K562 (cell line): ENCODE results near the gene HES3. TPM values are rescaled to one million over a fixed set of nuclear protein-coding genes. Genes with fewer than 3 reads are reported as not detected.
A peak's percentile ranks its signal among the peaks of the same experiment; 100 is the strongest.

Experiments used
- ATAC-seq: fragments of 200-7000 bp; cut with Tn5 transposase; 3 replicates; pipeline ENCODE4 v1.9.1; 2020; ENCODE audit warnings: moderate library complexity
- BruUV-seq: library from RNA; stranded (reverse); fragments of 400-500 nt; replicated peaks from 2 replicates; lab custom pipeline; 2021; lab: Mats Ljungman, UMichigan
- CTCF ChIA-PET: fragments of 300-600 bp; formaldehyde crosslinking; extraction: SDS; loops from one replicate; lab custom pipeline; 2021; ENCODE audit warnings: low intra/inter-chr PET ratio; lab: Yijun Ruan, JAX
- POLR2A ChIA-PET: fragments of 300-600, 350-650 bp; sonication (Branson Sonifier 250); formaldehyde crosslinking; extraction: SDS; loops from one replicate; lab custom pipeline; 2021; ENCODE audit warnings: antibody characterized with exemption, inconsistent platforms; lab: Yijun Ruan, JAX
- DNase-seq, 4 experiments: peaks; one replicate each; pipeline versions ENCODE4 v3.0.0 to v3.0.0-alpha.2; 2011 to 2018; ENCODE audit warnings: low spot score in 3 of 4, mixed read lengths in 3 of 4; ENCODE audit errors: extremely low read depth in 1 of 4
- FAIRE-seq: peaks from 2 replicates; lab custom pipeline; 2011; peaks lifted over from hg19 to GRCh38; lab: Jason Lieb, UNC
- H2AFZ ChIP-seq: 2 replicates; pipeline ENCODE4 v1.6.0; 2011; ENCODE audit warnings: low read depth, low read length, control low read depth, inconsistent platforms
- H3K27ac ChIP-seq: fragments of 200-600 bp; 3 replicates; pipeline ENCODE4 v1.8.0; 2011; ENCODE audit warnings: low read depth, mild to moderate bottlenecking, control low read depth, inconsistent platforms, low read length, moderate library complexity, mixed read lengths; ENCODE audit errors: extremely low read depth
- H3K27me3 ChIP-seq, 2 experiments: fragments of 300-600 bp in 1 of 2; 2 replicates in 1 of 2; 3 replicates in 1 of 2; pipeline versions ENCODE4 v1.6.0 to v1.8.0; 2011; ENCODE audit warnings: inconsistent platforms in 2 of 2, low read length in 2 of 2, mild to moderate bottlenecking in 1 of 2, mixed read lengths in 1 of 2, moderate library complexity in 1 of 2; ENCODE audit not compliant: control insufficient read depth in 2 of 2, insufficient read depth in 2 of 2
- H3K36me3 ChIP-seq: fragments of 300-600 bp; 3 replicates; pipeline ENCODE4 v1.8.0; 2011; ENCODE audit warnings: mild to moderate bottlenecking, low read length, inconsistent platforms; ENCODE audit not compliant: control insufficient read depth, insufficient read depth
- H3K4me1 ChIP-seq, 2 experiments: fragments of 200-600 bp in 1 of 2; replicated peaks in 1 of 2; 2 replicates in 1 of 2; 3 replicates in 1 of 2; pipeline versions ENCODE4 v1.5.1 to v1.8.0; 2011; ENCODE audit warnings: inconsistent platforms in 2 of 2, low read length in 2 of 2, mild to moderate bottlenecking in 1 of 2, mixed read lengths in 1 of 2, moderate library complexity in 1 of 2; ENCODE audit not compliant: control insufficient read depth in 2 of 2, insufficient read depth in 2 of 2
- H3K4me2 ChIP-seq: 2 replicates; pipeline ENCODE4 v1.6.1; 2011; ENCODE audit warnings: low read length, control low read depth, inconsistent platforms, mixed read lengths; ENCODE audit not compliant: insufficient read depth
- H3K4me3 ChIP-seq: fragments of 200-600 bp; sonication (generic), shearing (Covaris generic); 2 replicates; pipeline ENCODE4 v1.5.1; 2016; ENCODE audit warnings: control low read depth, inconsistent platforms
- H3K79me2 ChIP-seq: fragments of 200-600 bp; 3 replicates; pipeline ENCODE4 v1.8.0; 2011; ENCODE audit warnings: low read length, inconsistent platforms; ENCODE audit not compliant: control insufficient read depth, insufficient read depth
- H3K9ac ChIP-seq, 2 experiments: 2 replicates each; pipeline versions ENCODE4 v1.6.0 to v1.6.1; 2011; ENCODE audit warnings: low read depth in 2 of 2, low read length in 2 of 2, control low read depth in 1 of 2, inconsistent platforms in 1 of 2, mild to moderate bottlenecking in 1 of 2, mixed read lengths in 1 of 2; ENCODE audit not compliant: insufficient read depth in 1 of 2
- H3K9me1 ChIP-seq: one replicate; pipeline ENCODE4 v1.6.0; 2011; ENCODE audit warnings: inconsistent platforms, mild to moderate bottlenecking, low read length, moderate library complexity; ENCODE audit not compliant: control insufficient read depth, insufficient read depth
- H3K9me3 ChIP-seq: replicated peaks from 2 replicates; pipeline ENCODE4 v1.5.1; 2011; ENCODE audit warnings: low read depth, low read length, inconsistent platforms; ENCODE audit not compliant: control insufficient read depth, insufficient read depth
- H4K20me1 ChIP-seq: replicated peaks from 2 replicates; pipeline ENCODE4 v1.6.1; 2011; ENCODE audit warnings: low read length, inconsistent platforms, mixed read lengths; ENCODE audit not compliant: control insufficient read depth, insufficient read depth
- NR3C1 ChIP-seq: sonication (generic); formaldehyde crosslinking; IDR thresholded peaks from 2 replicates; pipeline ENCODE4 v1.8.1; 2022; ENCODE audit warnings: missing genetic modification reagents
- YBX1 ChIP-seq: fragments of 450-650 bp; IDR thresholded peaks from 2 replicates; pipeline ENCODE4 v1.7.1; 2016; ENCODE audit warnings: mild to moderate bottlenecking
- ZC3H4 ChIP-seq: sonication (generic); formaldehyde crosslinking; IDR thresholded peaks from 2 replicates; pipeline ENCODE4 v1.9.0; 2021; ENCODE audit warnings: missing genetic modification reagents, borderline replicate concordance
- ZNF830 ChIP-seq: fragments of 250-450 bp; sonication (Bioruptor Pico); IDR thresholded peaks from 2 replicates; pipeline ENCODE4 v1.5.0; 2021; ENCODE audit warnings: mild to moderate bottlenecking
- WGBS: fragments of 100-300 bp; shearing (Covaris generic); methylation state at CpG from one replicate; pipeline ENCODE4 v1.1.6; 2016; ENCODE audit warnings: low coverage, mixed read lengths; ENCODE audit not compliant: insufficient coverage; ENCODE audit errors: missing lambda C conversion rate; 5-methylcytosine and 5-hydroxymethylcytosine counted together
- in situ Hi-C: fragments of 300-500 bp; cut with MboI; formaldehyde crosslinking; loops from 4 replicates; pipeline ENCODE4 v1.15.0; 2018; ENCODE audit warnings: inconsistent platforms, mixed read lengths
- intact Hi-C: fragments of 100-400 bp; cut with micrococcal nuclease; formaldehyde crosslinking; loops from 2 replicates; pipeline ENCODE4 v1.14.2; 2022
- polyA plus RNA-seq, 8 experiments: library from polyadenylated mRNA; depleted of rRNA in 4 of 8; stranded (reverse) in 5 of 8; unstranded in 3 of 8; fragments of >200 nt; fragmentation: Nextera tagmentation in 2 of 8; fragmentation: Illumina TruSeq in 1 of 8; extraction: Ambion mirVana in 2 of 8; extraction: Trizol in 1 of 8; gene quantifications; 2 replicates each; pipeline versions ENCODE4 v1.2.1 to v1.2.3, GENCODE V29; 2011 to 2014; ENCODE audit warnings: inconsistent platforms in 1 of 8, missing spikeins in 1 of 8
- total RNA-seq, 7 experiments: library from RNA; depleted of rRNA in 6 of 7; stranded (reverse); fragments of >200 nt in 6 of 7; fragmentation: Illumina TruSeq in 2 of 7; extraction: Trizol in 2 of 7; gene quantifications; 2 replicates each; pipeline versions ENCODE4 v1.2.1 to v1.2.3, GENCODE V29; 2011 to 2021; ENCODE audit warnings: low replicate concordance in 1 of 7
- TF ChIP-seq, protein P1 (sequence below), 2 experiments: fragments of 450-650 bp in 1 of 2; sonication (generic) in 1 of 2; formaldehyde crosslinking in 1 of 2; IDR thresholded peaks; 2 replicates each; pipeline versions ENCODE4 v1.7.1 to v1.9.0; 2016 to 2022; ENCODE audit warnings: inconsistent platforms in 1 of 2, mild to moderate bottlenecking in 1 of 2, missing genetic modification reagents in 1 of 2
- TF ChIP-seq, protein P2 (sequence below), 2 experiments: IDR thresholded peaks; 2 replicates each; pipeline ENCODE4 v1.6.1; 2011; ENCODE audit warnings: borderline replicate concordance in 1 of 2, control low read depth in 1 of 2, low read depth in 1 of 2, low read length in 1 of 2, mild to moderate bottlenecking in 1 of 2, mixed read lengths in 1 of 2, moderate library complexity in 1 of 2; ENCODE audit not compliant: insufficient read depth in 1 of 2, insufficient read length in 1 of 2, poor library complexity in 1 of 2, severe bottlenecking in 1 of 2; ENCODE audit errors: extremely low read depth in 1 of 2
- TF ChIP-seq, protein P3 (sequence below), 2 experiments: fragments of 150-350 bp in 1 of 2; IDR thresholded peaks; 2 replicates each; pipeline ENCODE4 v1.6.1; 2012 to 2016; ENCODE audit warnings: low read depth in 2 of 2, low read length in 2 of 2, mild to moderate bottlenecking in 1 of 2, moderate library complexity in 1 of 2

HES3 gene
- total and polyA plus RNA-seq, 9 of the 15 experiments (the other 6 are each of a cell fraction or from before 2014, with no cell fraction given): not detected

DNA sequence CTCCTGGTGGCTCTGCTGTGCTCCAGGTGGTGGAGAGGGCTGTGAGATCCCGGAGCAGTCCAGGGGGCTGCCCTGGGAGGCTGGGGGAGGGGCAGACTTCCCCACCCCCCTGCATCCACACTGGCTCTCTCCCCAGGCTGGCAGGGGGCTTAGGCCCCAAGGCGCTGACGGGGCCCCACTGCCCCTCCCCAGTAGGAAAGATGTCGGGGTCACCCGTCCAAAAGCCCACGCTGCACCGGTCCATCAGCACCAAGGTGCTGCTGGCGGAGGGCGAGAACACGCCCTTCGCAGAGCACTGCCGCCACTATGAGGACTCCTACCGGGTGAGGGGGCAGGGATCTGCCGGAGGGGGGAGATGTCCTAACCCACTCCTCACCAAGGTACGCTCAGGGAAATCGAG lies 32.2 kb upstream of the HES3 start:
- FAIRE-seq (no peak), ATAC-seq (no peak), DNase-seq (no peak)
- peaks cover 4 to 54% of the 10 kb centered on the region in 2 experiments; a peak in 4 of 5 replicates for H3K4me1 ChIP-seq
- BruUV-seq: no TSS peak
- H3K9ac ChIP-seq: 0 out of 4 replicates have a peak overlapping the region, but pooled peaks of 1 of the 2 experiments have one; percentile 21
- intact Hi-C loops (no loop called here), in situ Hi-C loops (no loop called here)
- no peaks in the 10 kb centered on the region for H3K9me3 ChIP-seq
- POLR2A ChIA-PET: interaction anchor here (0.6 to 1.9 kb wide), 6 partner anchors 12 to 127 kb away, joined by 3 to 8 read pairs (median 4); partner anchors contain the start of gene RPL22
- no peak overlapping the region for H3K4me2 ChIP-seq
- peaks cover 4% of the 10 kb centered on the region for H3K9me1 ChIP-seq
- H2AFZ ChIP-seq: no peak overlapping the region
- H3K4me3 ChIP-seq: no peak overlapping the region
- peaks cover 36% of the 10 kb centered on the region for H3K79me2 ChIP-seq
- WGBS: 94% methylated on average over 10 of the region's 16 CpGs
- no peaks in the 10 kb centered on the region for H4K20me1 ChIP-seq
- H3K27ac ChIP-seq: no peak overlapping the region
- H3K27me3 ChIP-seq: no peaks in the 10 kb centered on the region
- CTCF ChIA-PET: no interaction called here
- peaks cover 62% of the 10 kb centered on the region; the same call in 2 of the 3 replicates for H3K36me3 ChIP-seq
- TF ChIP-seq, protein P1, sequence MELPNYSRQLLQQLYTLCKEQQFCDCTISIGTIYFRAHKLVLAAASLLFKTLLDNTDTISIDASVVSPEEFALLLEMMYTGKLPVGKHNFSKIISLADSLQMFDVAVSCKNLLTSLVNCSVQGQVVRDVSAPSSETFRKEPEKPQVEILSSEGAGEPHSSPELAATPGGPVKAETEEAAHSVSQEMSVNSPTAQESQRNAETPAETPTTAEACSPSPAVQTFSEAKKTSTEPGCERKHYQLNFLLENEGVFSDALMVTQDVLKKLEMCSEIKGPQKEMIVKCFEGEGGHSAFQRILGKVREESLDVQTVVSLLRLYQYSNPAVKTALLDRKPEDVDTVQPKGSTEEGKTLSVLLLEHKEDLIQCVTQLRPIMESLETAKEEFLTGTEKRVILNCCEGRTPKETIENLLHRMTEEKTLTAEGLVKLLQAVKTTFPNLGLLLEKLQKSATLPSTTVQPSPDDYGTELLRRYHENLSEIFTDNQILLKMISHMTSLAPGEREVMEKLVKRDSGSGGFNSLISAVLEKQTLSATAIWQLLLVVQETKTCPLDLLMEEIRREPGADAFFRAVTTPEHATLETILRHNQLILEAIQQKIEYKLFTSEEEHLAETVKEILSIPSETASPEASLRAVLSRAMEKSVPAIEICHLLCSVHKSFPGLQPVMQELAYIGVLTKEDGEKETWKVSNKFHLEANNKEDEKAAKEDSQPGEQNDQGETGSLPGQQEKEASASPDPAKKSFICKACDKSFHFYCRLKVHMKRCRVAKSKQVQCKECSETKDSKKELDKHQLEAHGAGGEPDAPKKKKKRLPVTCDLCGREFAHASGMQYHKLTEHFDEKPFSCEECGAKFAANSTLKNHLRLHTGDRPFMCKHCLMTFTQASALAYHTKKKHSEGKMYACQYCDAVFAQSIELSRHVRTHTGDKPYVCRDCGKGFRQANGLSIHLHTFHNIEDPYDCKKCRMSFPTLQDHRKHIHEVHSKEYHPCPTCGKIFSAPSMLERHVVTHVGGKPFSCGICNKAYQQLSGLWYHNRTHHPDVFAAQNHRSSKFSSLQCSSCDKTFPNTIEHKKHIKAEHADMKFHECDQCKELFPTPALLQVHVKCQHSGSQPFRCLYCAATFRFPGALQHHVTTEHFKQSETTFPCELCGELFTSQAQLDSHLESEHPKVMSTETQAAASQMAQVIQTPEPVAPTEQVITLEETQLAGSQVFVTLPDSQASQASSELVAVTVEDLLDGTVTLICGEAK (IDR thresholded peaks at IDR 0.05): no peak
- TF ChIP-seq, protein P1 (CRISPR knock-in tag; IDR thresholded peaks at IDR 0.05): no peak
- TF ChIP-seq ZNF830 (CRISPR knock-in tag) (no peak), ZC3H4 (CRISPR knock-in tag) (no peak), YBX1 (no peak), NR3C1 (no peak)
- TF ChIP-seq, protein P2, sequence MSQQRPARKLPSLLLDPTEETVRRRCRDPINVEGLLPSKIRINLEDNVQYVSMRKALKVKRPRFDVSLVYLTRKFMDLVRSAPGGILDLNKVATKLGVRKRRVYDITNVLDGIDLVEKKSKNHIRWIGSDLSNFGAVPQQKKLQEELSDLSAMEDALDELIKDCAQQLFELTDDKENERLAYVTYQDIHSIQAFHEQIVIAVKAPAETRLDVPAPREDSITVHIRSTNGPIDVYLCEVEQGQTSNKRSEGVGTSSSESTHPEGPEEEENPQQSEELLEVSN (IDR thresholded peaks at IDR 0.05; ENCODE audit: borderline replicate concordance in 1 of 2, extremely low read depth in 1 of 2, insufficient read depth in 1 of 2, insufficient read length in 1 of 2, low read depth in 1 of 2, low read length in 1 of 2, poor library complexity in 1 of 2, severe bottlenecking in 1 of 2): no peak
- TF ChIP-seq, protein P3, sequence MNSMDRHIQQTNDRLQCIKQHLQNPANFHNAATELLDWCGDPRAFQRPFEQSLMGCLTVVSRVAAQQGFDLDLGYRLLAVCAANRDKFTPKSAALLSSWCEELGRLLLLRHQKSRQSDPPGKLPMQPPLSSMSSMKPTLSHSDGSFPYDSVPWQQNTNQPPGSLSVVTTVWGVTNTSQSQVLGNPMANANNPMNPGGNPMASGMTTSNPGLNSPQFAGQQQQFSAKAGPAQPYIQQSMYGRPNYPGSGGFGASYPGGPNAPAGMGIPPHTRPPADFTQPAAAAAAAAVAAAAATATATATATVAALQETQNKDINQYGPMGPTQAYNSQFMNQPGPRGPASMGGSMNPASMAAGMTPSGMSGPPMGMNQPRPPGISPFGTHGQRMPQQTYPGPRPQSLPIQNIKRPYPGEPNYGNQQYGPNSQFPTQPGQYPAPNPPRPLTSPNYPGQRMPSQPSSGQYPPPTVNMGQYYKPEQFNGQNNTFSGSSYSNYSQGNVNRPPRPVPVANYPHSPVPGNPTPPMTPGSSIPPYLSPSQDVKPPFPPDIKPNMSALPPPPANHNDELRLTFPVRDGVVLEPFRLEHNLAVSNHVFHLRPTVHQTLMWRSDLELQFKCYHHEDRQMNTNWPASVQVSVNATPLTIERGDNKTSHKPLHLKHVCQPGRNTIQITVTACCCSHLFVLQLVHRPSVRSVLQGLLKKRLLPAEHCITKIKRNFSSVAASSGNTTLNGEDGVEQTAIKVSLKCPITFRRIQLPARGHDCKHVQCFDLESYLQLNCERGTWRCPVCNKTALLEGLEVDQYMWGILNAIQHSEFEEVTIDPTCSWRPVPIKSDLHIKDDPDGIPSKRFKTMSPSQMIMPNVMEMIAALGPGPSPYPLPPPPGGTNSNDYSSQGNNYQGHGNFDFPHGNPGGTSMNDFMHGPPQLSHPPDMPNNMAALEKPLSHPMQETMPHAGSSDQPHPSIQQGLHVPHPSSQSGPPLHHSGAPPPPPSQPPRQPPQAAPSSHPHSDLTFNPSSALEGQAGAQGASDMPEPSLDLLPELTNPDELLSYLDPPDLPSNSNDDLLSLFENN (IDR thresholded peaks at IDR 0.05; ENCODE audit: low read depth in 2 of 2, low read length in 2 of 2): no peak
